Left lobe of liver (tissue), 2 donors: ENCODE data around the gene TUBB1. TPM values are rescaled to one million over a fixed set of nuclear protein-coding genes. Genes with fewer than 3 reads are reported as not detected.
"Not testable (repeated sequence)": the region's sequence is repeated elsewhere in the genome, so short reads cannot be mapped to it uniquely, and the experiment has no call there.

Experiments
- ATAC-seq: fragments of 200-7000 bp; cut with Tn5 transposase; one replicate; pipeline ENCODE4 v1.9.1; 2020; ENCODE audit warnings: mild to moderate bottlenecking, moderate library complexity
- DNase-seq: peaks from one replicate; pipeline ENCODE4 v3.0.0-alpha.2; 2020; ENCODE audit warnings: low spot score
- total RNA-seq: library from RNA; stranded (reverse); gene quantifications from one replicate; pipeline ENCODE4 v1.2.1, GENCODE V29; 2021
- donor health status: DM: no; HTN: no; CAD: no; lungs with moderate emphysema.
- donor health status: DM: no; HTN: yes; CAD: no.

The TUBB1 gene
- total RNA-seq, 1 donor from 2014 or later = 0.25 TPM

DNA sequence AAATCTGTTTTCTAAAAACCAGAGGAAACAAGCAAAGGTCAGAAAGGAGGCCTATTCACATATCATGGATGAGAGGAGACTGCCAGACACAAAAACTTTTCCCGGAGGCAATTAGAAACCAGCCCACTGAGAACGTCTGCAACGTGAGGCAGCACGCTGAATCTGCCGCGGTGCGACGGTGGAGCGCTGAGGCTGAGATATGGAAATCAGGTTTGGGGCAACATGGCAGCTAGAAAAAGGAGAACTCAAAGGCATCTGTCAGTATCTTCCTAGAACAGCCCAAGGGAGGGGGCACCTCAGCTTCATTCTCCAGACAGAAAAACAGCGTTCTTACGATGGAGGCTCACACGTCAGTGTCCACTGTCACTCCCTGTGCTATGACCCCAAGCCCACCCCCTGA is 18.2 kb downstream of the TUBB1 start:
- ATAC-seq = no peak
- no peak for DNase-seq

DNA sequence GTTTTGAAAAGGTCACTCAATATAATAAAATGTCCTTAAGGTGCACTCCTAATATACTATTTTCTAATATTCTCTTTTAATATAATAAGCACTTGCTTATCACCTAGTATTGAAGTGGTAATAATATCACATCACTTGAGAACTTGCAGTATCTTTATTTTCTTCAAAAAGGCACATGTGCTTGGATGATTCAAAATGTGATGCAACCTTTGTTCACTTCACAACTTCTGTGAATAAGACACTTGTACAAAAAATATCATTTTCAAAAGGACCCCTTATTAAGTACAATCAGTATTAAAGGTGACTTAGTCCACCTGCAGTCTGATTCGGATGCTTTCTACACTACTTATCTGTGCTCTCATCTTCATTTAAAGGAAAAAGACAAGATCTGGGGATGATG is 20.0 kb downstream of the TUBB1 start:
- no peak for DNase-seq
- ATAC-seq = no peak

DNA sequence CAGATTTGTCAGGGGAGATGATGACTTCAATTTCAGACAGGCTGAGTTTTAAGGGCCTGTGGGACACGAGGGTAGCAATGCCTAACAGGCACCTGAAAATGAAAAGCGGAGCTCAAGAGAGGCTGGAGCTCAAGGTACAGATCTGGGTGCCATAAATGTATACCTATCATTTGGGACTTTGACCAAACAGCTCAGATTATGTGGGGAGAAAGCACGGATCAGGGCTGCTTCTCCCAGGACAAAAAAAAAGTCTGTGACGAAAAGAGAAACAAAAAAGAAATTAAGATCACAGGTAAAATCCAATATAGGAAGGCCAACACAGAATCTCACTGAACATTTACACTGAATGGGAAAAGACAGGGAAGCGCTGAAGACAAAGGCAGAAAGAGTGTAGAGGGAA is 21.4 kb downstream of the TUBB1 start:
- no peak for DNase-seq
- ATAC-seq = no peak

DNA sequence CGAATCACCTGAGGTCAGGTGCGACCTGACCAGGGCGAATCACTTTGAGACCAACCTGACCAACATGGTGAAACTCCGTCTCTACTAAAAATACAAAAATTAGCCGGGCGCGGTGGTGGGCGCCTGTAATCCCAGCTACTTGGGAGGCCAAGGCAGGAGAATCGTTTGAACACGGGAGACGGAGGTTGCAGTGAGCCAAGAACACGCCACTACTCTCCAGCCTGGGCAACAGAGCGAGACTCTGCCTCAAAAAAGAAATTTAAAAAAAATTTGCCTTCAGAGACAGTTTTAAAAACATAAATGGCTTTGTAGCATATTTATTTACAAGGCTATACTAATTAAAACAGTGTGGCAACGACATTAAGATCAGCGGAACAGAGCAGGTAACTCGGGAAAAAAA is 22.3 kb downstream of the TUBB1 start:
- not testable (repeated sequence) for ATAC-seq, DNase-seq

DNA sequence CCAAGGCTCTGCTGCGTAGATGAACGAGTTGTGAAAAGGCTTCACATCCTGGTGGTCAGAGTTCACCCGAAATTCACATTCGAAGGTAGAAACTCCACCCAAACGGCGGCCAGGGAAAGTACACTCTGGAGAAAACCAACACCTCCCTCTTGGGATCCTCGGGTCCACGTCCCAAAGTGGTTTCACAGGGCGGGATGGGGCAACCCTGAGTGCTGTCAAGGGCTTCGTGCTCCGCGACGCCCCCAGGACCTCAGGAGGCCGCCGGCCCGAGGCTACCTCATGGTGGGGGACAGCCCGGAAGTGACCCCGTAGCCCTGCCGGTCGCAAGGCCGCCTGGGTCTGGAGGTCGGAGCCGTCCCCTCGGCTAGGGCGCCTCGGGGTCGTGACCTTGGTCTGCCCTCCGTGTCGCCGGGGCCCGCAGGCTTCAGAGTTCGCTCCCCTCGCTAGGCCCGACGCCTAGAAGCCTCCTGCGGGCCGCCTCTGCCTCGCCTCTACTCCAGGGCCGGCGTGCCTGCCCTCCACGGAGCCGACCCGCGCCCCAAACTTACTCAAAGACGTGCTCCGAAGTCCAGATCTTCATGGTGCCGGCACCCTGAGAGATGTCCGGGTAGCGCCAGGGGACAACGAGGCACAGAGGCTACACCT is 23.0 kb downstream of the TUBB1 start, which contains the start of gene PRELID3B:
PRELID3B (minus strand) TSS at position 636 of the 645 bp plus-strand sequence; CDS start at position 580, 56 bp downstream.
- ATAC-seq (peak; percentile 47), DNase-seq (no peak)

DNA sequence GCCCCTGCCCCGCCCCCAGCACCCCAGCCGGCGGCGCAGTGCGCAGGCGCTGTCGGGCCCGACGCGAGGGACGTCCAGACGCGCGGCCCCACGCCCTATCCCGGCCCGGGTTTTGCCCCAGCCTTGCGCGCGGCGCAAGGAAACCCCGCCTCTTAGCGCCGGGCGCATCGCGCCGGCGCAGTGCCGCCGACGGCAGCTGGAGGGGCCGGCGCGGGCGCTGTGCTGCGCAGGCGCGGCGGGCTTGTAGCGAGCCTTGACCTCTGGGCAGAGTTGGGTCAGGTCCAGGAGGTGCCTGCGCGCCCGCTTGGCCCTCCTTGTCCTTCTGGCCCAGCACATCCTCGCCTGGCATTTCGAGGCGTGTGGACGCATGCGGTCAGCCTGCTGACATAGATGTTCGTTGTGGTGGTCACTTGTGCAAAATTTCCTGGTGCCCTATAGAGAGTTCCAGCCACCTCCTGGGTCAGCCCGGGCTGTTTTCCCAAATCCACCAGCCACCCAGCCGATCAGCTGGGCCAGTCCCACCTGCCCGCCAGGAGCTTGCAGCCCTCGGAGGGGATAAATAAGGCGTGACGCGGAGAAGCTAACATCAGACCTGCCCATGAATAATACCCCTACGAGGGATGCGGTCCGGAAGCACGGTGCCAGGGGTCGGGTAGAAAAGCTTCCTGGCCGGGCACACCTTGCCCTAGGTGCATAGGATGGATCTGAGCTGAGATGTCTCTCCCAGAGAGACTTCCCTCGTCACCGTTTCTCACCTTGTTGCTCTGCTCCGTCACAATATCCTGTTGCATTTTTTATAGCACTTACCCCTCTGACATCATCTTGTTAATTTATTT is 23.8 kb downstream of the TUBB1 start:
- peak; percentile 97 for DNase-seq
- ATAC-seq = peak; percentile 96

DNA sequence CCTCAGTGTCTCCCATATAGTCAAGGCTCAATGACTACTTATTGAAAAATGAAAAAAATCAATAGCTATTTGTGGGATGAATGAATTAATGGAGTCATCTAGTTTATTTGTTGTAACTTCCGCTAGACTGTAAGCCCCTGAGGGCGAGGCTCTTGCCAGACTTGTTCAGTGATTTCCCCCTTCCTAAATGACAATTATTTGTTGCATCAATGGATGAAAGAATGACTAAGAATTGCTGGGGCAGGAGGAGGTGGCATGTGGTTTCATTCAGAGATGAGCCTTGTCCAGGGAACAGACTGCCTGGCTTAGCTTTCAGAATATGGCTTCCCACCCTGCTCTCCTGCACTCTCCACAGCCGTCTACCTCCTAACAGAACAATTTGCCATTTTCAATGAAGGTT is 24.5 kb downstream of the TUBB1 start:
- no peak for ATAC-seq
- no peak for DNase-seq

DNA sequence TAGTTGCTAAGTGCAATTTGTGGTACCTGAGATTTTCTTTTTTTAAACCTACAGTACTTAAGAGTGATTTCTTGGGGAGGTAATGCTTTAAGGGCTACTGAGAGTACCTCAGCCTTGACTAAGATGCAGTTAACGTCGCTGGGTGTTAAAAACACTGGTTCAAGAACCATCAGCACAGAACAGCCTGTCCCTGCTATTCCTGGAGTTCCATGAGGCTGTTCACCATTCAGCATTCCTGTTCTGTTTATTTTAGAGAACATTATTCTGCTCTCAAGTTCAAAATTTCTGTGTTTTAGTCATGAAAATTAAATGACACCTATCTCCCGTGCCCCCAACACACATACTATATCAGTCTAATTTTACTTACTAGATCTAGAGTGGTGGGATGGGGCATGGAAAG is 25.1 kb downstream of the TUBB1 start:
- no peak for DNase-seq
- ATAC-seq = no peak

DNA sequence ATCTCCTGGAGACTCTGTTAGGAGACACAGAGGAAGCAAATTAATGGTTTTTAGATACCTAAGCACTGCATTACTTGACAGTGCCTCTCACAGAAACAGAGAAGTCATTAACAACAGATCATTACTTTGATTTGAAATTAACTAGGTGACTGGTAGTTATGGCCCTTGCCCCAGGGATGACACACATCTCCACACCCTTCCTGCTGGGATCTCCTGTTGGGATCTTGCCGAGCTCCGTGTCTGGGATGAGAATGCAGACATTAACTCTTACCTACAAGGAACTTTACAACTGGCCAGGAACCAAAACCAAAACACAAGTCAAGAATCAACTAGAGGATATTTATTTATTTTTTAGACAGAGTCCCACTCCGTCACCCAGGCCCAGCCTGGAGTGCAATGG is 25.6 kb downstream of the TUBB1 start:
- DNase-seq (no peak), ATAC-seq (no peak)

DNA sequence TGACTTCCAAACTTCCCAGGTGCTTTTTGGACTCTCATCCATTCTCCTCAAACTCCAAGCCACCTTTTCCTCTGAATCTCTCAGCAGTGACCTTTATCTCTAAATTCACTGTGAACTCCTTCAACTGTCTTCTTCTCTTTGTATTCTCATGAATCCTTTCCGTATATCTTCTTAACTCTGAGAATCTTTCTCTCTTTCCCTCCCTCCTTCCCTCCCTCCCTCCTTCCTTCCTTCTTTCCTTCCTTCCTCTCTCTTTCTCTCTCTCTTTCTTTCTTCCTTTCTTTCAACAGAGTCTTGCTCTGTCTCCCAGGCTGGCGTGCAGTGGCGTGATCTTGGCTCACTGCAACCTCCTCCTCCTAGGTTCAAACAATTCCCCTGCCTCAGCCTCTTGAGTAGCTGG is 27.6 kb downstream of the TUBB1 start:
- DNase-seq (no peak), ATAC-seq (no peak)

DNA sequence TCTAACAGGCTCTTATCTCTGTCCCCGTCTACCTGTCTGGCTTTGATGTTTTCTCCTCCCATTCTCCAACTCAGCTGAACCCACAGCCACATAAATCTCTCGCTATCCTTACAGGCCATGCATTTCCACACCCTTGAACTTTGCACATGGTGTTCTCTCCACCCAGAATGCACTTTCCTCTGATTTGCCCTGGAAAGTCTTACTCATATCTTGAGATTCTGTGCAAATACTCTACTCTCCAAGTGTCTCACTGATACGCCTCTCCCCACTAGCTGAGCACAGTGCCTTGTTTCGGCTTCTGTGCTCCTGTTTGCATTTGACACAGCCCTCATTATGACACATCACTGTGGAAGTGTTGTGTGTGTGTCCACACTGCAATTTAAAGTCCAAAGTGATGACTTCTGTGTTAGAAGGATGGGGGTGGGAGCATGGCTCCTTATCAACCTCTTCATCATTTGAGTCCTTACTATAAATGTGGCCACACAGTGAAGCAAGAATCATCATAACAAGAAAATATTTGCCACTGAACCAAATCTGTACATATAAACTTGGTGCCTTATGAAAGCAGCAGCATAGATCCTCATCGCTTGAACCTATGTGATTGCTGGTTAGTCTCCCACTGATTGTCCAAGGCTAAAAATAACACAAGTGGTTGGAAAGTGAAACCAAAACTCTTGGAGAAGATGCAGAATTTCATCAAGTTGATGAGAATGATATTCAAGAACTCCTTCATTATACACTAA is 28.9 kb downstream of the TUBB1 start:
- no peak for DNase-seq
- no peak for ATAC-seq

DNA sequence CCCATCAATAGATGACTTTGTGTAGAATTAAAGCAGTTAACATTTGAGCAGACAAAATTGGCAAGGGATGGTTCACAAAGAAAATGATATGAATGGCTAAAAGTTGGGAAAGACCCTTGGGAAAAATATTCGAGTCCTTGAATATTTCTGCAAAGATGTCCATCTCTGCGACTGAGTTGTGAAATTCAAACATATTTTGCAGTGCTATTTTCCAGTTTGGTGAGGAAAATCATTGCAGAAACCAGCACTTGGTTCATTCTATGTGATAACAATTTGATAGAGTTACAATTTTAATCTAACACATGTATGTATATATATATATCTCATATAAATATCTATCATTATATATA is 29.4 kb downstream of the TUBB1 start:
- DNase-seq (no peak), ATAC-seq (no peak)

DNA sequence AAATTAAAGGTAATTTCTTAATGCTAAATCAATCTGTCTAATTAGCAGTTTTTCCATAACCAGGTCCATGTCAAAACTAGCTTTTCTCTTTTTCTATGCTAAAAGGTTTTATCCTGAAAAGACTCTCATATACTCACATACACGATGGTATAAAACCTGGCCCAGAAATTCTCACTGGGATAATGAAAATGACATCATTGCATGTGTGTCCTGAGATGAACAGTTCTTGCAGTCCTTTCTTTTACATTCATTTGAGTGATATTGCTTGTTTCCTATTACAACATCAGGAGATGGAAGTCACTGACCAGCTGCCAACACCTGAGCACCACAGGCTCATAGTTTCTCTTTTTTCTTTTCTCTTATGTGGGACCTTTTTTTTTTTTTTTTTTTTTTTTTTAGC is 31.2 kb downstream of the TUBB1 start:
- ATAC-seq (no peak), DNase-seq (no peak)

DNA sequence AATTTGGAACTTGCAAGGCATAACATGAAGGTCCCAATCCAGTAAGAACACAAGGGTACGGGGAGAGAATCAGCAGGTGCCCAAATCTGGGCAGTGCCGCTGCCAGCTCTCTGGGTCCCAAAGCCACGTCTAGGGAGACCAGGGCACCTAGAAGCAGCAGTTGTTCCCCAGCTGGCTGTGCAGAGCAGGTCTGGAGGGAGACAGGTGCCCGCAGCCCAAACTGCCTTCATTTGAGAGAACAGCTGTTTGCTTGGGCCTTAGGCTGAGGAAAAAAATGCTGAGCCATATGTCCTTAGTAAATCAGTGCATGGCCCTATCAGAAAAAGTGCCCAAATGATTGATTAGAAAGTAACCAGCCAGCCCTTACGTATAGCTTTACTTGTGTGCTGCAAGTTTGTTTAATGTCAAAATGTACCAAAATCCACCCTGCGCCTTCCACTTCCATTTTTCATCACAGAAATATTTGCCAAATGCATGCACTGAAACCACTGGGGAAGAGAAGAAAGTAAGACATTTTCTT is 32.5 kb downstream of the TUBB1 start:
- no peak for DNase-seq
- ATAC-seq = no peak

DNA sequence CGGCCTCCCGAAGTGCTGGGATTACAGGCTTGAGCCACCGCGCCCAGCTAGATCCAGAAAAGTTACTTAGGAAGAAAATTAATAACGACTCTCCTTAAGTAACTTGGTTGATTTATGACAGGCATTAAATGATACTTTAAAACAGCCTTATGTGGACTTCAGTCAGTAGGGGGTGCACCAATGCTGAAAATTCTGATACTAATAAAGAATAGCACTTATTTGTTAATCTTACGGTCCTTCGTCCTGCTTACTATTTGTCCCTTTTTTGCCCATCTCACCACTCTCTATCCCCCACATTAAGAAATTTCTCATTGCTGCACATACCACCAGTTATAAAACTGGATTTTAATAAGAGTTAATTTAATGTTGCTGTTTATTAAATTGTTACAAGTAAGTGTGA is 36.1 kb downstream of the TUBB1 start:
- ATAC-seq (peak; percentile 39), DNase-seq (no peak)

DNA sequence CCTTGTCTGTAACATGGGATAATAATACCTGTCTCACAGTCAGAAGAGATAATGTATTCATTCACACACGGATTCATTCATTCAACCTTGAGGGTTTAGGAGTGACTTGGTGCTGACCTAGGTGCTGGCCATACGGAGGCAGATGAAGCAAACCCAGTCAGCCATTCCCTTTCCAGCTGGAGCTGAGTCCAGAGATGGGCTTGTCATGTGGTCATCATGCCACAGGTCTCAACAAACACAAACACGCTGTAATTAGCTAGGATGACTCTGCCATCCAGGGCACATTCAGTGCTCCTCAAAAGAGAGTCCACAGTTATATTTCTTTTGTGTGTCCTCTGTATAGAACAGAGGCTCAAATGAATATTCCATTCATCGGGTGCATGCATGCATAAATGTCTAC is 42.9 kb downstream of the TUBB1 start:
- no peak for ATAC-seq
- DNase-seq = no peak

DNA sequence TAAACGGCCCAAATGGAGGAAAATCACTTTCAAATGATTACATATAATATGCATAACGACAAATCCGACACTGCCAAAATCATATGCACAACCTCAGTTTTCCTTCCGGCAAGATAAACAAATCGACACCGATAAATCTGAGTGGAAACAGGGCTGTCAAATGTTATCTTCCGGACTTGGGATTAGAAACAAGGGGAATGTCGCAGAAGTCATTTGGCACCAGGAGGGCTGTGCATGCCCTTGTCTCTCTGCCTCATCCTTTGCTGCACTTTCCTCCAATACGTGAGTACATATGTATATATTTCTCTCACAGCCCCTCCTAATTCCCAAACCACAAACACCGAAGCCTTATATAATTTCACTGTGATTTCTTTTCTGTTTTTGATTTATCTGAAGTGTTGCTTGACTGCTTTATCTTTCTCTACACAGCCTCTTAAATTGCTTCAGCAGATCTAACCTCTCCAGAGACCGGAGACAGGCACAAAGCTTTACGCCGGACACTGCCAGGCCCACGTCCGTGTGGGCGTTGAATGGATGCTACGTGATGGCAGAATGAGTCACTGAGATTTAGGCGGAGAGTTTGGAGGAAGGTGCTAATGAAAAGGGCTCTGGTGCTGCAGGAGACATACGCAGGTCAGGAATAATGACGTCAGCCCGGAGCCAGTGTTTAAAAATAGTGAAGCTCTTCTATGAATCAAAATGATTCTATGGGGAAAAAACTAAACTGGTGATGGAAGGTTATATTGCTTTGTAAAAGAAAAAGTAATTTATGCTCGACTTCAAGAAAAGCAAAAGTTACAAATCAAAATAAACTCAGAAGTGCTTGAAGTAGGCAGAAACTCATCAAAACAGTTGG is 44.4 kb downstream of the TUBB1 start:
- no peak for ATAC-seq
- DNase-seq = no peak

DNA sequence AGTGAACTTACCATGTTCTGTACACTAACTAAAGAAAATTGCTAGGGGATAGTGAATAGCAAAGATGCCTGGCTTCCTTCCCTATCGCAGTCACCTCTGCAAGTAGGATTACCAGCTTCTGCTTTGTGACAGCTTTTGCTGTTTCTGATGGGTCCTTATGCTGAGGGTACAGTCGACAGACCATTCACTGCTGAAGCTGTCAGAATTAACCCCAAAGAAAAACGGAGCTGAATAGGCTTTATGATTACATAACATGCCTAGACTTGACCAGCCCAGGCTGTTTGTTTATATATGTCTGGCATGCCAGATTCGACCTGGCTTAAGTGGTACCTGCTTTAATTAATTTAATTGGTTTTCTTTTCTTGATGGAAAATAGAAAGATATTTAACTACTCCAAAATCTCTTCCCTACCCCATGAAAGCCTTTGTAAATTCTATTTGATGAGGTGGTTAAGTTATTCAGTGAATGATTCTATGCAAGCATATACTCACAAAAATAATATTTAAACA is 45.0 kb downstream of the TUBB1 start:
- DNase-seq (no peak), ATAC-seq (no peak)

DNA sequence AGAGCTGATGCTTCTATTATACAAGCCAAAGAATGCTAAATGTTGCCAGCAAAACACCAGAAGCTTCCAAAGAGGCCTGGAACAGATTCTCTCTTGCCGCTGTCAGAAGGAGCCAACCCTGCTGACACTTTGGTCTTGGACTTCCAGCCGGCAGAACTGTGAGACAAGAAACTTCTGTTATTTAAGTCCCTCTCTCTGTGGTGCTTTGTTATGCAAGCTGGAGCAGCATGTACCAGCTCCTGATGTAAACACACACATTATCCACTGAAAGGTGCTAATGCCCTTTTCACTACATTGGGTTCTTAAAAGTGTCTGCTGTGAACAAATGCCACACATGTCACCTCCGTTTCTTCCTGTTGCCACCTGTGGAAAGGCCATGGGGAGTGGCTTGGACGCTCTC is 49.3 kb downstream of the TUBB1 start:
- ATAC-seq (no peak), DNase-seq (no peak)

DNA sequence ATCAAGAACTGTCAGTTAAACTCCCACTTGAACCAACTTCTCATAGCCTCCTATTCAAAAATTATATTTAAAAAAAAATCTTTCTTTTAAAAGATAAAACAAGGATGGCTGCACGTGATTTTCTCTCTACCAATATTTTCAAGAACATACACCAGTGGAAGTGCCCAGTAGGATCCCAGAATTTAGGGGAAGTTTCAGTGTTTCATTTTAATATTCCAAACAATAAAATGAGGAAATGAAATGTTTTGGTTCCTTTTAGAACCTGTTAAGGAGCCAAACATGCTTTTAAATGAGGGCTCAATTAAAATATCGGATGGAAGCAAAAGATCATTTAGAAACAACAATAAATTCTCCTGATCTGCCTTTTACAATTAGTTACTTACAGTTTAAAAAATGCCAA is 49.8 kb downstream of the TUBB1 start:
- no peak for DNase-seq
- no peak for ATAC-seq

DNA sequence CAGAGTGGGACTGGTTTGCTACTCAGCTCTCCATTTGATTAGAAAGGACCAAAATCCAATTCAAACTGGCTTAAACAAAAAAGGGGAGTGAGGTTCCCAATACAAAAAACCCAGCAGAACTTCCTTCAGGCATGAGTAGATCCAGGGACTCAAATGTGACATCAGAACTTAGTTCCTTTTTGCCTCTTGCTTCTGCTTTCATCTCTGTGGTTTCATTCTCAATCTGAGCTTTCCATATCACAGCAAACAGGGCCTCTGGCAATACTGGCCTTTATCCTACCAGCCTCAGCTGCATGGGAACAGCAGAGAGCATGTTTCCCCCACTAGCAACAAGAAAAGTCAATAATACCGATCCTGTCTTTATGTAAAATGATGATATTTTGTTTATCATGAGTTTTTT is 52.0 kb downstream of the TUBB1 start:
- DNase-seq (no peak), ATAC-seq (no peak)
